Skeletal muscle satellite cell (primary cell): ENCODE measurements around the gene PFKFB3.
"Not testable (repeated sequence)": the region's sequence is repeated elsewhere in the genome, so short reads cannot be mapped to it uniquely, and the experiment has no call there.

Experiments
- H3K27me3 ChIP-seq: 2 replicates; pipeline ENCODE4 v1.7.0; 2013; ENCODE audit warnings: low read length; ENCODE audit not compliant: control insufficient read depth, insufficient read depth
- H3K36me3 ChIP-seq: 2 replicates; pipeline ENCODE4 v1.7.0; 2013; ENCODE audit warnings: mild to moderate bottlenecking, control low read depth, low read length; ENCODE audit not compliant: insufficient read depth
- H3K4me1 ChIP-seq: 2 replicates; pipeline ENCODE4 v1.7.0; 2013; ENCODE audit warnings: low read length; ENCODE audit not compliant: control insufficient read depth, insufficient read depth
- H3K4me2 ChIP-seq: 2 replicates; pipeline ENCODE4 v1.7.0; 2013; ENCODE audit warnings: mild to moderate bottlenecking, low read length
- H3K4me3 ChIP-seq: 2 replicates; pipeline ENCODE4 v1.7.0; 2013; ENCODE audit warnings: low read length
- H3K9ac ChIP-seq: 2 replicates; pipeline ENCODE4 v1.7.0; 2013; ENCODE audit warnings: mild to moderate bottlenecking, low read depth, low read length, moderate library complexity
- H3K9me3 ChIP-seq: replicated peaks from 2 replicates; pipeline ENCODE4 v1.7.0; 2013; ENCODE audit warnings: mild to moderate bottlenecking, control low read depth, low read length

The PFKFB3 gene

DNA sequence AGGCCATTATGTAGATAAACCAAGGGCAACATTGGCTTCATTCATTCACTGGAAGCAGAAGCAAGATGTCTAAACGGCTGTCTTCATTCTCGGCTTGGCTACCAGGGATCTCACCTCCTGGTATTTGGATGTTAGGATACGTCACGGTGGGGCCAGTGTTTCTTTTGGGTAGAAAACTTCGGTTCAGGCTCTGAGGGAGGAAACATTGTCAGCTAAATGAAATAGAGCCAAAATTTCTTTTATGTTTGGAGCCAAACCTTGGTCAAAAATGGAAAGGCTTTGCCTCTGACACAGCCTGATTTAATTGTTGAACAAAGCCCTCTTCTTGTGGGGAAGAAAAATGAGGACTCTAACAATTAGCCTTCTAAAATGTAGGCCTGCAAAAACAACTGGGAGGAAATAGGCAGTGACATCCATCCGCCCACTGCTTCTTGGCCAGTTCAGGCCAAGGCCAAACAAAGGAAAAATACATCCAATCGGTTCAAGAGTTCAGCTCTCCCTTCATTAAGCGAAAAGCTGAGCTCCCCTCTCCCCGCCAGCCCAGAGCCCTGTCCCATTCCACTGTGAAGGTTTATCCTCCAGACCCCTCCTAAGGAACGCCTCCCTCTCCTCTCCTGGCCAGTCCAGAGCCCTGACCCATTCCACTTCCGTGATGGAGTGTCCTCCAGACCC lies 44.4 kb downstream of the PFKFB3 start:
- Histone ChIP-seq H3K4me1 (peaks cover 9% of the 10 kb centered on the region), H3K36me3 (no peaks in the 10 kb centered on the region), H3K9me3 (no peaks in the 10 kb centered on the region), H3K4me2 (no peak overlapping the region), H3K4me3 (no peak overlapping the region), H3K9ac (no peak overlapping the region), H3K27me3 (no peaks in the 10 kb centered on the region)

DNA sequence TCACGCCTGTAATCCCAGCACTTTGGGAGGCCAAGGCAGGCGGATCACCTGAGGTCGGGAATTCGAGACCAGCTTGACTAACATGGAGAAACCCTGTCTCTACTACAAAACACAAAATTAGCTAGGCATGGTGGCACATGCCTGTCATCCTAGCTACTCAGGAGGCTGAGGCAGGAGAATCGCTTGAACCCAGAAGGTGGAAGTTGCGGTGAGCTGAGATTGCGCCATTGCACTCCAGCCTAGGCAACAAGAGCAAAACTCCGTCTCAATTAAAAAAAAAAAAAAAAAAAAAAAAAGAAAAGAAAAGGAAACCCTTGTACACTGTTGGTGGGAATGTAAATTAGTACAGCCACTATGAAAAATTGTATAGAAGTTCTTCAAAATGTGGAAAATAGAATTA lies 46.2 kb downstream of the PFKFB3 start:
- not testable (repeated sequence) for H3K9ac ChIP-seq, H3K27me3 ChIP-seq, H3K9me3 ChIP-seq, H3K4me3 ChIP-seq, H3K4me1 ChIP-seq, H3K4me2 ChIP-seq, H3K36me3 ChIP-seq

DNA sequence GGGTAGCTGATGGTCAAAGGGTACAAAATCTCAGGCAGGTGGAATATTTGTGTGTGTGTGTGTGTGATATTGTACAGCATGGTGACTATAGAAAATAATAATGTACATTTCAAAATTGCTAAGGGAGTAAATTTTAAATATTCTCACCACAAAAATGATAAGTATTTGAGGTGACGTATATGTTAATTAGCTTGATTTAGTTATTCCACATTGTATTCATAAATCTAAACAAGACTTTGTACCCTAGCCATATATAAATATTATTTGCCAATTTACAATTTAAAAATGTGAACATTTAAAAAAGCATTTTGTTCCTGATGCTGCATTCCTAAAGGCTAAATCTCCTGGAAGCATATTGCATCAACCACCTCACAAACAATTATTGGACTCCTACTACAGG lies 47.0 kb downstream of the PFKFB3 start:
- Histone ChIP-seq H3K27me3 (no peaks in the 10 kb centered on the region), H3K4me1 (peaks cover 9% of the 10 kb centered on the region), H3K9me3 (no peaks in the 10 kb centered on the region), H3K9ac (no peak overlapping the region), H3K4me3 (no peak overlapping the region), H3K4me2 (no peak overlapping the region), H3K36me3 (no peaks in the 10 kb centered on the region)

DNA sequence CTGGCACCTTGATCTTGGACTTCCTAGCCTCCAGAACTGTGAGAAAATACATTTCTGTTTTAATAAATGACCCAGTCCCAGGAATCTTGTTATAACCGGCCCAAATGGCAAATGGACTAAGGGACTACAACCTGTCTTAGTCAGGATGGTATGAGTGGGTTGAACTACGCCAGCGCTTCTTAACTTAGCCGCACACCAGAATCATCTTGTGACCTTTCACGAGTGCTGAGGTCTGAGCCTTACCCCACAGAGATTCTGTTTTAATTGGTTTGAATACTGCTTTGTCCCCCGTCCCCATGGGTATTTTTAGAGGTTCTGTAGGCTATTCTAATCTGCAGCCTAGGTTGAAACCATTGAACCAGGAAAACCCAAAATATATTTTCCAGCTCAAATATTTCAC lies 48.0 kb downstream of the PFKFB3 start:
- Histone ChIP-seq H3K4me2 (no peak overlapping the region), H3K9ac (no peak overlapping the region), H3K4me1 (peaks cover 9% of the 10 kb centered on the region), H3K36me3 (no peaks in the 10 kb centered on the region), H3K9me3 (no peaks in the 10 kb centered on the region), H3K4me3 (no peak overlapping the region), H3K27me3 (no peaks in the 10 kb centered on the region)

DNA sequence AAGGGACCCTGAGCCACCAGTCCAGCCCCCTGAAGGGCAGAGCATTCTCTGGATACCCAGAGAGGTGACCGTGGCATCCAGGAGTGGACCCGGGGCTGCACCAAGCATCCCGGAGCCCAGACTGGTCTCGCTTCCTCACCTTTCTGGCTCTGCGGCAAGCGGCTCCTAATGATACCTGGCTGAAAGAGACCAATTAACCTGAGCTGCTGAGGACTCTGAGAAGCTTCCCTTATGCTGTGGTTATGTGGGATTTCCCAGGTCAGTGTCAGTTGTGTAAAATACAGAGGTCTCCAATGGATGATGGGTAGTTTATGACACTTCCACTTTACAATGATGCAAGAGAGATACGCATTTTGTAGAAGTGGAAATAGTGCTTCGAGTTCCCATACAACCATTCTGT lies 51.5 kb downstream of the PFKFB3 start:
- H3K9me3 ChIP-seq: no peaks in the 10 kb centered on the region
- no peaks in the 10 kb centered on the region for H3K36me3 ChIP-seq
- no peak overlapping the region for H3K9ac ChIP-seq
- no peaks in the 10 kb centered on the region for H3K4me1 ChIP-seq
- H3K4me2 ChIP-seq: no peak overlapping the region
- no peaks in the 10 kb centered on the region for H3K27me3 ChIP-seq
- H3K4me3 ChIP-seq: no peak overlapping the region

DNA sequence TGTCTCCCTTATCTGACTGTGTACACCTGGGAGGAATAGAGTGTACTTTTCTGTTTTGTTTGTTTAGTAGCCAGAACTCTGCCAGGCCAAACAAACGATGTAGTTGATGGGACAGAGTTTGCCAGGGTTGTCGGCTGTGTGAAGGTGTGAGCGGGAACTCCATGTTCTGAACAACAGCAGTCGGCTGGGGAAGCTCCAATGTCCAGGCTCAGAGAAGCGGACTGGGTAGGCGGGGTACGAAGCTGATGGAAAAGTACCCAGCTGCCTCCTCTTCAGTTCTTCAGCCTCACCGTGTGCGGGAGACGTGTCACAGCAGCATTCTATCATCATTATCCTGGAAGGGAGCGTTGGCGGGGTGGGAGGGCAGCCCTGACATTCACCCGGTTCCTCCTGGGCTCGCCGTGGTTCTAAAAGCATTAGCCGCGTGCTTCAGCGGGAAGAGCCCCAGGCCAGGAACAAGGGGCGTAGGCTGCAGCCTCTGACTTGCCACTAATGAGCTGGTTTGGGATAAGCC lies 52.9 kb downstream of the PFKFB3 start:
- no peaks in the 10 kb centered on the region for H3K27me3 ChIP-seq
- H3K4me3 ChIP-seq: no peak overlapping the region
- no peak overlapping the region for H3K9ac ChIP-seq
- H3K4me1 ChIP-seq: no peaks in the 10 kb centered on the region
- H3K36me3 ChIP-seq: no peaks in the 10 kb centered on the region
- H3K9me3 ChIP-seq: no peaks in the 10 kb centered on the region
- no peak overlapping the region for H3K4me2 ChIP-seq

DNA sequence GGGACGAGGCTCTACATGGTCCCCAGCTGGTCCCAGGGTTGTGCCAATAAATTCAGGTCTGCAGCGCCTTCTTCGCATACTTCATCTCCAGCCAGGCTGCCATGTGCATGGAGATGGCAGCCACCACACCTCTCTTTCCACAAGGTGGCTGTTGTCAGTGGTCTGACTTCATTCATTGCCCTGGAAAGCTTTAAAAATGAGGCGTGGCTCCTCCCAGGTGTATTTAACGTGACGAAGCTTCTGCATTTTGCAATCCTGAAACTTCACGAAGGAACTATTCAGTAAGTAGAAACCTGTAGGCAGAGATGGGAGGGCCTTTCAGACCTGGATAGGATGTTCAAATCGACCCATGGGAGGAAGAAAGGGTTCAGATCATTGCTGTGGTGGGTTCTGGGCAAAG lies 53.7 kb downstream of the PFKFB3 start:
- Histone ChIP-seq H3K9me3 (no peaks in the 10 kb centered on the region), H3K4me2 (no peak overlapping the region), H3K27me3 (no peaks in the 10 kb centered on the region), H3K4me3 (no peak overlapping the region), H3K36me3 (no peaks in the 10 kb centered on the region), H3K4me1 (no peaks in the 10 kb centered on the region), H3K9ac (no peak overlapping the region)

DNA sequence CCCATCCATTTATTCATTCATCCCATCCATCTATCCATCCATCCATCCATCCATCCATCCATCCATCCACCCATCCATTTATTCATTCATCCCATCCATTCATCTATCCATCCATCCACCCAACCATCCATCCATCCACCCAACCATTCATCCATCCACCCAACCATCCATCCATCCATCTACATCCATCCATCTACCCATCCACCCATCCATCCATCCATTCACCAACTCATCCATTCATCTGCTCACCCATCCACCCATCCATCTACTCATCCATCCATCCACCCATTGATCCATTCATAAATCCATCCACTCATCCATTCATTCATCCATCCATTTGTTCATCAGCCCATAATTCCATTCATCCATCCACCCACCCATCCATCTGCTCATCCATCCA lies 56.4 kb downstream of the PFKFB3 start:
- Histone ChIP-seq H3K4me3 (no peak overlapping the region), H3K4me1 (no peaks in the 10 kb centered on the region), H3K4me2 (no peak overlapping the region), H3K36me3 (no peaks in the 10 kb centered on the region), H3K9ac (no peak overlapping the region), H3K9me3 (no peaks in the 10 kb centered on the region), H3K27me3 (no peaks in the 10 kb centered on the region)

DNA sequence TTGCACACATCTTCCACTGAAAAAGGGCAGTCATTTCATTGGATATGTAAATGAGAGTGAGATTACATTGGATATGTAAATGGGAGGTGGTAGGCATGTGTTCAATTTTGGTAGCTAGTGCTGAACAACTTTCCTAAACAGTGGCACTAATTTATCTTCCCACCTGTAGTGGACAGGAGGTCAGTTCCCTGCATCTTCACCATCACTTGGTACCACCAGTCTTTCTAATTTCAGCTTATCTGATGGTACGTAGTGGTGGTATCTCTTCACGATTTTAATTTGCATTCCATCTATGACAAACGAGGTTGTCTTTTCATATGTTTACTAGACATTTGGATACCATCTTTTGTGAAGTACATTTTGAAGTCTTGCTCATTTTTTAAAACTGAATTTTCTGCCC lies 58.1 kb downstream of the PFKFB3 start:
- Histone ChIP-seq H3K9ac (no peak overlapping the region), H3K4me2 (no peak overlapping the region), H3K4me1 (no peaks in the 10 kb centered on the region), H3K9me3 (no peaks in the 10 kb centered on the region), H3K4me3 (no peak overlapping the region), H3K36me3 (no peaks in the 10 kb centered on the region), H3K27me3 (no peaks in the 10 kb centered on the region)

DNA sequence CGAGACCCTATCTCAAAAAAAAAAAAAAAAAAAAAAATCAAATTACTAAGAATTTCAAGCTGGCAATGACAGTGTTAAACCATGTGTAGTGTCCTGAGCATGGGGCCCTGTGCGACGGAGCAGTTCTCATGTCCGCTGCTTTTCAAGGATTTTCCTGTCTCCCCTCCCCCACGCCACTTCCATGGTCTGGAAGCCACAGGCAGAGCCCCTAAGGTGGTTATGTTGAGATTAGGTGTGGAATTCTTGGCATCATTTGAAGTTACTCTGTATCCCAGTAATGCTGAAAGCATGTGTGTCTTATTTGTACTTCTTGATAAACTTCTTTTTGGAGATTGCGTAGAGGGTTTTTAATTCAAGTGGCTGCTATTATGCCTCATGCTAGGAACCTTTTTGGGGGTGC lies 65.2 kb downstream of the PFKFB3 start:
- H3K4me3 ChIP-seq: no peak overlapping the region
- no peak overlapping the region for H3K4me2 ChIP-seq
- no peaks in the 10 kb centered on the region for H3K36me3 ChIP-seq
- H3K4me1 ChIP-seq: no peaks in the 10 kb centered on the region
- H3K9me3 ChIP-seq: no peaks in the 10 kb centered on the region
- H3K27me3 ChIP-seq: no peaks in the 10 kb centered on the region
- H3K9ac ChIP-seq: no peak overlapping the region

DNA sequence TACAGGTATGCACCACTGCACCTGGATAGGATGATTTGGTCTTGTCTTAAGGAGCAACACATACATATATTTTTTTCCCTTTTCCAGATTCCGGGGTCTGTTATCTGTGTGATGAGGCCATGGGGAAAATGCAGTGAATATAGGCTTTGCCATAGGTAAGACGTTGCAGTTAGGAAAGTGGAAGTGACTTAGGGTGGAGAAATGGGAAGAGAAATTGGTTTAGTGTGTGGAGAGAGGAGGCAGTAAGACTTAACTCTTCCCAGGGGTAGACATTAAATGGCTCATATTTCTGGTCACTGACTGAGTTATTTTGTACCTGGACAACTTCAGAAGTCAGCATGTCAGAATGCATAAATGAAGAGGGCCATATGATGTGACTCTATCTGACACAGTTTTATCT lies 66.7 kb downstream of the PFKFB3 start:
- H3K36me3 ChIP-seq: no peaks in the 10 kb centered on the region
- H3K4me3 ChIP-seq: no peak overlapping the region
- H3K4me2 ChIP-seq: no peak overlapping the region
- H3K9me3 ChIP-seq: no peaks in the 10 kb centered on the region
- H3K4me1 ChIP-seq: no peaks in the 10 kb centered on the region
- no peak overlapping the region for H3K9ac ChIP-seq
- no peaks in the 10 kb centered on the region for H3K27me3 ChIP-seq
